Mammary epithelial cell (primary cell): ENCODE measurements around the gene SHROOM1.

Experiments used
- CTCF ChIP-seq, 2 donors: IDR thresholded peaks in 1 of 2; conservative IDR thresholded peaks in 1 of 2; 2 replicates each; pipeline ENCODE4 v1.5.1; 2011 to 2012; ENCODE audit warnings: inconsistent platforms in 2 of 2, low read length in 2 of 2, mild to moderate bottlenecking in 2 of 2, control low read depth in 1 of 2, low read depth in 1 of 2; ENCODE audit not compliant: insufficient read depth in 1 of 2; ENCODE audit errors: extremely low read depth in 1 of 2
- EZH2 ChIP-seq: IDR thresholded peaks from 2 replicates; pipeline ENCODE4 v1.6.1; 2012; ENCODE audit warnings: low read length, inconsistent platforms, borderline replicate concordance

DNA sequence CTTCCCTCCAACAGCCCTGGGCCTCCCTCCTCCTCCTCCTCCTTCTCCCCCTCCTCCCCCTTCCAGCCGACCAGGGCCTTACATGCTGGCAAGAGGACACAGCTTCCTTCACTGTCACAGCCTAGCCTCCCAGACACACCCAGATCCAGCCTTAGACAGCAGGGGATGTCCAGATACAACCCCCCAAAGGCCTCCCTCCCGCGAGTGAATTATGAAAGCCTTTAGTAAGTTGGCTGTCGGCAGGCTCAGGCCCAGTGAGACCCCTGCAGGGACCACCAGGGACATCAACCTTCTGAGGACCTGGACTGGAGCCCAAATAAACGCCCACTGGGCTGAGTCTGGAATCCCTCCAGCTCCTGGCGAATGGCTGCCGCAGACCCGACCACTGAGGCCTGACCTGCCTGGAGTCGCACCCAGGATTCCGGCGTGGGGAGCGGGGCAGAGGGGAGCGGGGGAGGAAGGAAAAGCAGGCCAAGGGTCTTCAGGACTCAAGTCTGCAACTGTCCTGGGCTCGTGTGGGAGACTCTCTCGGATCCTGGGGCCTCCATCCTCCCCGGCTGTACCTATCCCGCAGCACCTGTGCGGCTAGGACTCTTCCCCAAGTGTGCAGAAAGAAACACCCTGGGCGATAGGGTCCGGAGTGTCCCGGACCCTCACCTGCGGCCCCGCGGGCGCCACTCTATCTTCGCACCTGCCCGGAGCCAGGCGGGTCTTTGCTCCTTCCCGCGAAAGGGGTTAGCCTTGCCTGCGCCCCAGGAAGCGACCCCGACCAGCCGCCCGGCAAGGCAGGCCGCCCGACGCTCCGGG, 54.1 kb downstream of the SHROOM1 start:
- TF ChIP-seq CTCF (conservative IDR thresholded peaks at IDR 0.05 in 1 of 2, IDR thresholded peaks at IDR 0.05 in 1 of 2; ENCODE audit: extremely low read depth in 1 of 2, insufficient read depth in 1 of 2, low read depth in 1 of 2, low read length in 2 of 2) (no peak), EZH2 (no peak)
